G401 (cell line): ENCODE results near the gene SLC35A4. TPM values are rescaled to one million over a fixed set of nuclear protein-coding genes. Genes with fewer than 3 reads are reported as not detected.
A peak's percentile ranks its signal among the peaks of the same experiment; 100 is the strongest.

Experiments
- DNase-seq: peaks from one replicate; pipeline ENCODE4 v3.0.0-alpha.2; 2015; ENCODE audit warnings: low spot score
- in situ Hi-C: cut with HindIII; loops from 2 replicates; pipeline ENCODE4 v1.10.0; 2016; ENCODE audit warnings: low sequenced_read_pairs, mixed read lengths
- total RNA-seq: library from RNA; depleted of rRNA; stranded (reverse); fragments of >200 nt; shearing (Covaris generic); gene quantifications from 2 replicates; pipeline ENCODE4 v1.2.3, GENCODE V29; 2014

SLC35A4 gene
- total RNA-seq, 1 experiment from 2014 or later: 44.6 TPM

GRCh38 chr5:140557136-140557805 lies 7.4 kb upstream of the SLC35A4 start, which contains the start of gene SRA1:
Gene SRA1, minus strand, starts transcription at chr5:140557473. Its CDS starts 21 bp downstream, at chr5:140557452.
- in situ Hi-C loops: no loop called here
- DNase-seq: peak; percentile 92

GRCh38 chr5:140557965-140558364 lies 6.7 kb upstream of the SLC35A4 start:
- in situ Hi-C loops: no loop called here
- no peak for DNase-seq

- in situ Hi-C loops: no loop called here
- no peak for DNase-seq
These were observed 6.1 kb upstream of the SLC35A4 start for GRCh38 chr5:140558542-140558941.

GRCh38 chr5:140560227-140560626 lies 4.4 kb upstream of the SLC35A4 start:
- no peak for DNase-seq
- in situ Hi-C loops: no loop called here

- in situ Hi-C loops: no loop called here
These were observed 2.7 kb upstream of the SLC35A4 start for GRCh38 chr5:140561753-140562523.

GRCh38 chr5:140563596-140563995 lies 1.0 kb upstream of the SLC35A4 start:
- DNase-seq: peak; percentile 55
- in situ Hi-C loops: no loop called here

More at GRCh38 chr5:140561753-140562523, 2.7 kb upstream of the SLC35A4 start:
- no peak for DNase-seq

- in situ Hi-C loops: no loop called here
- no peak for DNase-seq
These were observed 574 bp downstream of the SLC35A4 start for GRCh38 chr5:140565024-140565779.

- in situ Hi-C loops: no loop called here
These were observed 1.1 kb downstream of the SLC35A4 start for GRCh38 chr5:140565780-140566095.

GRCh38 chr5:140566665-140567064 lies 2.0 kb downstream of the SLC35A4 start:
- in situ Hi-C loops: no loop called here

More at GRCh38 chr5:140565780-140566095, 1.1 kb downstream of the SLC35A4 start:
- DNase-seq: no peak

GRCh38 chr5:140567136-140567818 lies 2.6 kb downstream of the SLC35A4 start:
- in situ Hi-C loops: no loop called here
- no peak for DNase-seq

More at GRCh38 chr5:140566665-140567064, 2.0 kb downstream of the SLC35A4 start:
- DNase-seq: no peak

- in situ Hi-C loops: no loop called here
- DNase-seq: no peak
These were observed 3.2 kb downstream of the SLC35A4 start for GRCh38 chr5:140567871-140568270.

GRCh38 chr5:140568443-140569063 lies 3.9 kb downstream of the SLC35A4 start:
- DNase-seq: no peak
- in situ Hi-C loops: no loop called here

- in situ Hi-C loops: no loop called here
- no peak for DNase-seq
These were observed 4.6 kb downstream of the SLC35A4 start for GRCh38 chr5:140569197-140569596.

GRCh38 chr5:140570058-140570457 lies 5.4 kb downstream of the SLC35A4 start:
- peak; percentile 95 for DNase-seq
- in situ Hi-C loops: no loop called here

- in situ Hi-C loops: no loop called here
These were observed 5.9 kb downstream of the SLC35A4 start for GRCh38 chr5:140570488-140570887.

GRCh38 chr5:140571105-140571504 lies 6.5 kb downstream of the SLC35A4 start:
- no peak for DNase-seq
- in situ Hi-C loops: no loop called here

More at GRCh38 chr5:140570488-140570887, 5.9 kb downstream of the SLC35A4 start:
- DNase-seq: no peak

- no peak for DNase-seq
- in situ Hi-C loops: no loop called here
These were observed 9.1 kb downstream of the SLC35A4 start for GRCh38 chr5:140573683-140574082.

- no peak for DNase-seq
- in situ Hi-C loops: no loop called here
These were observed 9.5 kb downstream of the SLC35A4 start for GRCh38 chr5:140574165-140574564.

GRCh38 chr5:140575309-140575708 lies 10.7 kb downstream of the SLC35A4 start:
- in situ Hi-C loops: no loop called here
- DNase-seq: no peak
